SK-N-MC (cell line): ENCODE measurements around the gene ZMYM3.

ENCODE experiments used
- EZH2 ChIP-seq: fragments of 200-600 bp; sonication (generic); IDR thresholded peaks from one replicate; pipeline ENCODE4 v1.6.1; 2017; ENCODE audit warnings: antibody characterized with exemption
- FOXP2 ChIP-seq: optimal IDR thresholded peaks from 2 replicates; pipeline ENCODE3; 2011; ENCODE audit warnings: mild to moderate bottlenecking, moderate library complexity; ENCODE audit not compliant: insufficient read depth; ENCODE audit errors: extremely low read length, control extremely low read depth
- POLR2AphosphoS5 ChIP-seq: IDR thresholded peaks from 2 replicates; pipeline ENCODE4 v1.6.1; 2012; ENCODE audit warnings: mild to moderate bottlenecking, low read depth, low read length, borderline replicate concordance

GRCh38 chrX:71224098-71224708, 29.7 kb downstream of the ZMYM3 start:
- TF ChIP-seq POLR2AphosphoS5 (no peak), EZH2 (no peak), FOXP2 (no peak)
